H1 (cell line): ENCODE data around the gene CACNA2D3. TPM values are rescaled to one million over a fixed set of nuclear protein-coding genes. Genes with fewer than 3 reads are reported as not detected.

ENCODE experiments used
- CTCF ChIA-PET: fragments of 300-600 bp; sonication (Branson Sonifier 250); formaldehyde crosslinking; loops from one replicate; lab custom pipeline; 2021; ENCODE audit not compliant: partially characterized antibody; lab: Charles Lee
- POLR2A ChIA-PET: fragments of 300-600 bp; sonication (Branson Sonifier 250); formaldehyde crosslinking; loops from one replicate; lab custom pipeline; 2021; ENCODE audit warnings: inconsistent platforms; ENCODE audit not compliant: partially characterized antibody; lab: Charles Lee
- DNase-seq, 2 experiments: peaks; one replicate each; pipeline versions ENCODE4 v3.0.0 to v3.0.0-alpha.2; 2010 to 2022; ENCODE audit warnings: low spot score in 2 of 2, low read depth in 1 of 2, mixed read lengths in 1 of 2
- FAIRE-seq: peaks from 2 replicates; lab custom pipeline; 2011; peaks lifted over from hg19 to GRCh38; lab: Jason Lieb, UNC
- H2AFZ ChIP-seq: 2 replicates; pipeline ENCODE4 v1.8.1; 2012; ENCODE audit warnings: low read length, inconsistent platforms
- H2AK5ac ChIP-seq: 2 replicates; pipeline ENCODE4 v1.6.1; 2013; ENCODE audit warnings: low read depth, low read length
- H2BK120ac ChIP-seq: replicated peaks from 2 replicates; pipeline ENCODE3; 2013; ENCODE audit warnings: low read depth, low read length, inconsistent platforms
- H2BK12ac ChIP-seq: 2 replicates; pipeline ENCODE4 v1.6.1; 2013; ENCODE audit warnings: low read depth, low read length
- H2BK15ac ChIP-seq: 2 replicates; pipeline ENCODE4 v1.6.1; 2013; ENCODE audit warnings: low read length
- H2BK20ac ChIP-seq: 2 replicates; pipeline ENCODE4 v1.6.1; 2013; ENCODE audit warnings: low read length
- H2BK5ac ChIP-seq: 2 replicates; pipeline ENCODE4 v1.6.1; 2013; ENCODE audit warnings: low read depth, low read length
- H3K14ac ChIP-seq: 2 replicates; pipeline ENCODE4 v1.6.1; 2013; ENCODE audit warnings: inconsistent platforms; ENCODE audit not compliant: insufficient read length
- H3K18ac ChIP-seq: 2 replicates; pipeline ENCODE4 v1.6.1; 2013; ENCODE audit warnings: low read length; ENCODE audit errors: extremely low read depth
- H3K23ac ChIP-seq: 2 replicates; pipeline ENCODE4 v1.6.1; 2013; ENCODE audit warnings: inconsistent platforms; ENCODE audit not compliant: insufficient read length
- H3K23me2 ChIP-seq: 2 replicates; pipeline ENCODE4 v1.6.1; 2013; ENCODE audit warnings: low read depth, low read length
- H3K27ac ChIP-seq: 2 replicates; pipeline ENCODE4 v1.6.1; 2011; ENCODE audit warnings: low read depth, low read length, inconsistent platforms
- H3K27me3 ChIP-seq, 4 experiments: replicated peaks in 1 of 4; 1 replicate in 1 of 4; 2 replicates in 3 of 4; pipeline versions ENCODE4 v1.6.1 to v1.8.1; 2011 to 2013; ENCODE audit warnings: low read length in 3 of 4, mild to moderate bottlenecking in 3 of 4, inconsistent platforms in 2 of 4, mixed read lengths in 2 of 4, moderate library complexity in 1 of 4; ENCODE audit not compliant: control insufficient read depth in 3 of 4, insufficient read depth in 3 of 4; ENCODE audit errors: extremely low read depth in 1 of 4
- H3K36me3 ChIP-seq, 4 experiments: 2 replicates each; pipeline versions ENCODE4 v1.6.1 to v1.8.1; 2011 to 2013; ENCODE audit warnings: mild to moderate bottlenecking in 4 of 4, low read length in 3 of 4, moderate library complexity in 2 of 4, control low read depth in 1 of 4, inconsistent platforms in 1 of 4; ENCODE audit not compliant: insufficient read depth in 4 of 4, control insufficient read depth in 2 of 4
- H3K4ac ChIP-seq: replicated peaks from 2 replicates; pipeline ENCODE3; 2013; ENCODE audit warnings: low read length, low read depth, mixed read lengths, inconsistent platforms; ENCODE audit not compliant: insufficient read length
- H3K4me1 ChIP-seq, 4 experiments: replicated peaks in 1 of 4; 1 replicate in 1 of 4; 2 replicates in 3 of 4; pipeline versions ENCODE4 v1.6.1 to v1.8.1; 2011 to 2013; ENCODE audit warnings: low read length in 3 of 4, inconsistent platforms in 2 of 4, mixed read lengths in 1 of 4; ENCODE audit not compliant: insufficient read depth in 4 of 4, control insufficient read depth in 3 of 4
- H3K4me2 ChIP-seq, 2 experiments: 2 replicates each; pipeline versions ENCODE4 v1.6.1 to v1.8.1; 2011 to 2013; ENCODE audit warnings: low read depth in 2 of 2, low read length in 2 of 2, control low read depth in 1 of 2, inconsistent platforms in 1 of 2, mild to moderate bottlenecking in 1 of 2; ENCODE audit not compliant: insufficient read depth in 1 of 2
- H3K4me3 ChIP-seq, 4 experiments: fragments of 200-600, 300-600 bp in 1 of 4; sonication (generic), shearing (Covaris generic), sonication (Bioruptor Twin) in 1 of 4; 2 replicates each; pipeline versions ENCODE4 v1.5.1 to v1.8.1; 2011 to 2016; ENCODE audit warnings: low read length in 4 of 4, low read depth in 3 of 4, control low read depth in 2 of 4, inconsistent platforms in 2 of 4, mild to moderate bottlenecking in 2 of 4, mixed read lengths in 1 of 4, moderate library complexity in 1 of 4; ENCODE audit not compliant: insufficient read depth in 2 of 4; ENCODE audit errors: extremely low read depth in 1 of 4
- H3K56ac ChIP-seq: replicated peaks from 2 replicates; pipeline ENCODE3; 2013; ENCODE audit warnings: low read depth, mild to moderate bottlenecking, mixed read lengths, low read length, inconsistent platforms; ENCODE audit not compliant: insufficient read length
- H3K79me1 ChIP-seq: 2 replicates; pipeline ENCODE4 v1.6.1; 2013; ENCODE audit warnings: low read depth, low read length, control low read depth
- H3K79me2 ChIP-seq, 2 experiments: 2 replicates each; pipeline versions ENCODE4 v1.6.1 to v1.8.1; 2012 to 2013; ENCODE audit warnings: low read length in 2 of 2, mild to moderate bottlenecking in 2 of 2, inconsistent platforms in 1 of 2; ENCODE audit not compliant: insufficient read depth in 2 of 2, control insufficient read depth in 1 of 2
- H3K9ac ChIP-seq, 4 experiments: replicated peaks in 1 of 4; 1 replicate in 1 of 4; 2 replicates in 3 of 4; pipeline versions ENCODE4 v1.6.1 to v1.8.1; 2011 to 2013; ENCODE audit warnings: low read depth in 3 of 4, low read length in 3 of 4, control low read depth in 2 of 4, mild to moderate bottlenecking in 2 of 4, moderate library complexity in 2 of 4, inconsistent platforms in 1 of 4; ENCODE audit errors: extremely low read depth in 1 of 4
- H3K9me3 ChIP-seq, 2 experiments: 2 replicates each; pipeline versions ENCODE4 v1.6.1 to v1.8.1; 2012 to 2013; ENCODE audit warnings: mild to moderate bottlenecking in 2 of 2, moderate library complexity in 2 of 2, control low read depth in 1 of 2, inconsistent platforms in 1 of 2, low read depth in 1 of 2, low read length in 1 of 2, mixed read lengths in 1 of 2; ENCODE audit not compliant: insufficient read depth in 2 of 2
- H4K20me1 ChIP-seq, 2 experiments: replicated peaks in 1 of 2; 2 replicates each; pipeline versions ENCODE3 to v1.8.1; 2011 to 2013; ENCODE audit warnings: inconsistent platforms in 2 of 2, low read length in 2 of 2, mild to moderate bottlenecking in 1 of 2; ENCODE audit not compliant: insufficient read depth in 2 of 2, control insufficient read depth in 1 of 2
- H4K5ac ChIP-seq: 2 replicates; pipeline ENCODE4 v1.6.1; 2013; ENCODE audit warnings: low read length, low read depth, mixed read lengths, inconsistent platforms; ENCODE audit not compliant: insufficient read length
- H4K8ac ChIP-seq: 2 replicates; pipeline ENCODE4 v1.8.0; 2013; ENCODE audit warnings: mild to moderate bottlenecking, moderate library complexity, low read length, inconsistent platforms; ENCODE audit not compliant: insufficient read depth; ENCODE audit errors: extremely low read depth
- H4K91ac ChIP-seq: replicated peaks from 2 replicates; pipeline ENCODE3; 2013; ENCODE audit warnings: low read length, mixed read lengths, inconsistent platforms; ENCODE audit not compliant: insufficient read length
- BRCA1 ChIP-seq: IDR thresholded peaks from 2 replicates; pipeline ENCODE4 v1.6.1; 2012; ENCODE audit warnings: low read depth, low read length, improper control_type of control experiment
- CBX8 ChIP-seq: fragments of 300-800, 300-1000 bp; sonication (generic); IDR thresholded peaks from 2 replicates; pipeline ENCODE4 v1.7.1; 2016; ENCODE audit warnings: low read depth, low read length, borderline replicate concordance
- CHD2 ChIP-seq: IDR thresholded peaks from 2 replicates; pipeline ENCODE4 v1.6.1; 2012; ENCODE audit warnings: low read length, improper control_type of control experiment
- PHF8 ChIP-seq: fragments of 200-600 bp; sonication (generic); conservative IDR thresholded peaks from 2 replicates; pipeline ENCODE4 v1.7.1; 2012; ENCODE audit warnings: low read depth, mild to moderate bottlenecking, inconsistent platforms, low read length, moderate library complexity
- SIX5 ChIP-seq: IDR thresholded peaks from 2 replicates; pipeline ENCODE4 v1.6.1; 2011; ENCODE audit warnings: mild to moderate bottlenecking, low read depth, low read length
- WGBS, 2 experiments: shearing (Covaris generic) in 1 of 2; methylation state at CpG; one replicate each; pipeline versions ENCODE4 v1.1.6 to v1.1.7; 2013 to 2015; ENCODE audit warnings: low lambda C conversion rate in 2 of 2, mixed read lengths in 2 of 2, inconsistent platforms in 1 of 2, low coverage in 1 of 2, missing lambda C conversion rate in 1 of 2; ENCODE audit not compliant: insufficient replicate concordance in 2 of 2, insufficient coverage in 1 of 2, insufficient read length in 1 of 2; ENCODE audit errors: extremely low coverage in 1 of 2, missing lambda C conversion rate in 1 of 2; 5-methylcytosine and 5-hydroxymethylcytosine counted together
- polyA plus RNA-seq, 7 experiments: library from polyadenylated mRNA; depleted of rRNA in 3 of 7; stranded (reverse) in 5 of 7; unstranded in 2 of 7; fragments of >200 nt in 5 of 7; fragments of 200-250 nt in 2 of 7; gene quantifications; 1 replicate in 5 of 7; 2 replicates in 1 of 7; 4 replicates in 1 of 7; pipeline versions ENCODE4 v1.2.1 to v1.2.3, GENCODE V29; 2011 to 2013; ENCODE audit warnings: missing spikeins in 2 of 7, mixed read lengths in 2 of 7
- total RNA-seq: library from RNA; stranded (reverse); fragmentation: NEBNext Ultra II Directional; extraction: Animal tissue kit (Norgen Biotek cat#: 25700); gene quantifications from 2 replicates; pipeline ENCODE4 v1.2.1, GENCODE V29; 2021

Gene CACNA2D3
- total and polyA plus RNA-seq, 2 of the 8 experiments (the other 6 are each of a cell fraction or from before 2014, with no cell fraction given), result 1.5 to 1.8 TPM

DNA sequence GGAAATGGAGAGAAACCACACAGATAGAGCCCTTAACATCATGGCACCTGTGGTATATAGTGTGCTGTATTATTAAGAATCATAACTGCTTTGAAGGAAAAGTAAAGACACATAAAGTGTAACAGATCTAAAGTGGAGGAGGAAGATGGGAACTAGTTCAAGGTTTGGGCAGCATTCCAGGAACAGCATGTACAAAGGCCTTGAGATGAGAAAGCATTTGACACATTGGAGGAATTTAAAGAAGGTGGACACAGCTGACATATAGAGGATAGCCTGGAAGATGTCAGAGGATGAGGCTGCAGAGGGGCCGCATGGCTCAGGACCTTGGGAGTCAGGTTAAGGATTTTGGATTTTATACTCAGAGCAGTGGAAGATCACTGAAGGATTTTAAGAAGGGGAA lies 766.5 kb downstream of the CACNA2D3 start:
- DNase-seq, result no peak
- H2BK120ac ChIP-seq, result no peak overlapping the region
- H3K18ac ChIP-seq, result no peak overlapping the region
- no peak overlapping the region for H3K14ac ChIP-seq
- H4K8ac ChIP-seq, result no peak overlapping the region
- H3K27ac ChIP-seq, result no peak overlapping the region
- H3K9me3 ChIP-seq, result no peaks in the 10 kb centered on the region
- no peak overlapping the region for H4K5ac ChIP-seq
- H4K91ac ChIP-seq, result no peak overlapping the region
- no peak overlapping the region for H2BK5ac ChIP-seq
- no peak overlapping the region for H2BK20ac ChIP-seq
- ChIA-PET CTCF (interaction anchor here (1.2 kb wide), 2 partner anchors 10 to 16 kb away, joined by 3 to 4 read pairs; no protein-coding TSS in a partner anchor), POLR2A (interaction anchor here (0.5 kb wide), 1 partner anchor 34 kb away, joined by 3 read pairs; no protein-coding TSS in a partner anchor)
- H3K4ac ChIP-seq, result no peak overlapping the region
- TF ChIP-seq CBX8 (no peak), BRCA1 (no peak), SIX5 (no peak), PHF8 (no peak), CHD2 (no peak)
- no peak overlapping the region for H2AK5ac ChIP-seq
- H3K9ac ChIP-seq, result no peak overlapping the region
- WGBS, 2 experiments, result 95% methylated on average over 1 of the region's 1 CpG; no CpG with 5 or more reads in 1 of the 2 experiments
- H3K79me2 ChIP-seq, result no peaks in the 10 kb centered on the region
- H3K4me3 ChIP-seq, result no peak overlapping the region
- no peak overlapping the region for H3K23ac ChIP-seq
- no peak overlapping the region for H3K56ac ChIP-seq
- H2BK12ac ChIP-seq, result no peak overlapping the region
- no peaks in the 10 kb centered on the region; the same call in 1 of the 2 replicates for H3K23me2 ChIP-seq
- no peaks in the 10 kb centered on the region for H3K27me3 ChIP-seq
- peaks cover 0 to 4% (median 1%) of the 10 kb centered on the region in 4 experiments; a peak in 1 of 8 replicates for H3K36me3 ChIP-seq
- H2AFZ ChIP-seq, result no peak overlapping the region
- H3K79me1 ChIP-seq, result no peaks in the 10 kb centered on the region
- no peak overlapping the region for H2BK15ac ChIP-seq
- peaks cover 0 to 4% (median under 1%) of the 10 kb centered on the region in 4 experiments; a peak in 2 of 7 replicates for H3K4me1 ChIP-seq
- no peak for FAIRE-seq
- H3K4me2 ChIP-seq, result no peak overlapping the region
- no peaks in the 10 kb centered on the region for H4K20me1 ChIP-seq
